ENCODE measurements around the gene PLXNA4.

Gene PLXNA4

GRCh38 chr7:132345030-132345429, 231.2 kb downstream of the PLXNA4 start:
- DNase-seq (ENCODE audit: extremely low read depth, low read depth): no peak
- no peak for TF ChIP-seq CTCF (IDR thresholded peaks at IDR 0.05; ENCODE audit: low read depth, low read length)

- DNase-seq (ENCODE audit: extremely low read depth, low read depth): no peak
- no peak for TF ChIP-seq CTCF (IDR thresholded peaks at IDR 0.05; ENCODE audit: low read depth, low read length)
Measured at GRCh38 chr7:132343199-132343598, 233.1 kb downstream of the PLXNA4 start.

- TF ChIP-seq CTCF (IDR thresholded peaks at IDR 0.05; ENCODE audit: low read depth, low read length): no peak
- DNase-seq (ENCODE audit: extremely low read depth, low read depth): no peak
Measured at GRCh38 chr7:132337450-132338080, 238.7 kb downstream of the PLXNA4 start.

DNA sequence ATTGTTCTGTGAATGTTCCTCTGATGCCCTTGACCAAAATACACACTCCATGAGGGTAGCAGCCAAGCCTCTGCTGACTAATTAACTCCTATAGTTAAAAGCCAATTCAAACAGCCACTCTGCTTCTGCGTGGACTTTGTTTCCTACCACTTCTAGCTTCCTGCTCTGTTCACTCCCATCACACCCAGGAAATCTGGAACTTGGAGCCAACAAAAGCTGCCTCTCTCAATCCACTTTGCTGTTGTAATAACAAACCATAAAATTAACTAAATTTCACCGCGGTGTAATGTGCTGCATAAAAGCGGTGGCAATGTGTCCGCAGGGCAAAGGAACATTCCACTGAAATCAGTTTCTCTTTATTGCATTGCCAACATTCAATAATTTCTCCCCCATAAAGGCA, 239.5 kb downstream of the PLXNA4 start:
- TF ChIP-seq CTCF (IDR thresholded peaks at IDR 0.05; ENCODE audit: low read depth, low read length): no peak
- no peak for DNase-seq (ENCODE audit: extremely low read depth, low read depth)

DNA sequence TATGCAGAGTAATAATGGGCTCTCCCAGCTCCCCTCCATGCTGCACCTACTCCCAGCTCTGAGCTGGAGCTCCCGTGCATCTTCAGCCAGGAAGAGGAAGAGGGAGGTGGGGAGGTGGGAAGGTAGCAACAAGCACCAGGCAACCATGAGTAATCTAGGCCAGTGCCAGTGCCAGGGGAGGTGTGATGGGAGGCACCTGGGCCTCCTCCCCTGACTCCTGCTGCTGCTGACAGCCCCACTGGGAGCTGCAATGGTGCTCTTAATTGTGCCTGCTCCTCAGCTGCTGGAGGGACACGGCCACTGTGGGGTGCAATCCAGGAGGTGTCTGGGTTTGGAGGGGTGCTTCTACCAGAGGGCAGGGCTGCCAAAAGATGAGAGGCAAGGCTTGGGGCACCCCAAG, 243.0 kb downstream of the PLXNA4 start:
- DNase-seq (ENCODE audit: extremely low read depth, low read depth): no peak
- no peak for TF ChIP-seq CTCF (IDR thresholded peaks at IDR 0.05; ENCODE audit: low read depth, low read length)

- no peak for TF ChIP-seq CTCF (IDR thresholded peaks at IDR 0.05; ENCODE audit: low read depth, low read length)
- DNase-seq (ENCODE audit: extremely low read depth, low read depth): no peak
Measured at GRCh38 chr7:132328760-132329159, 247.5 kb downstream of the PLXNA4 start.

DNA sequence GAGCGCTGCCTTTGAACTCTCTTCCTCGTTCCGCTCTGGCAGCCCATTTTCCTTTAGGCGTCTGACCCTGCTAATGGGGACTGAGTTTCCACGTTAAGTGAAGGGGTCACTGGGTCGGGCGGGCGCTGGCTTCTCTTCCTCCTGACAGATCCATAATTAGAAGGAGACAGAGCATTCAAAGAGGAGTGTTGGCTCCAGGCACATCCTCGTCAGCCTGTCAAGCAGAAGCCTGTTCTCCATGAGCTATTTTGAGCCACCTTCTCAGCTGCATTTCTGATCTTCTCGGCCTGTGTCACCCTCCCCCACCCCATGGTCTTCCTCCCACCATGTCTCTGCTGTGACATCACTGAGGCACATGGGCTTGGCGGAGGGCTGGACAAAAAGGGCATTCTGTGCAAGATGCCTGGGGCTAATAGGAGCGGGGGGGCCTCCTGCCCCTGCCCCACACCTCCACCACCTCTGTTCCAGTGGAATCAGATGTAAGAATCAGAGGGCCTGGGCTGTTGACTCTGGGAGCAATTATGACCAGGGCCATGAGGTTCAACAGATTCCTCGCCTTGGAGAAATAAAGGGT, 248.1 kb downstream of the PLXNA4 start:
- DNase-seq (ENCODE audit: extremely low read depth, low read depth): no peak
- TF ChIP-seq CTCF (IDR thresholded peaks at IDR 0.05; ENCODE audit: low read depth, low read length): no peak
